GM10248 (cell line): Measurements from ENCODE around the gene IER2.

Experiments used
- CTCF ChIA-PET: fragments of 300-600 bp; sonication (Branson Sonifier 250); formaldehyde crosslinking; extraction: SDS; loops from one replicate; lab custom pipeline; 2021; ENCODE audit warnings: antibody characterized with exemption; lab: Yijun Ruan, JAX
- POLR2A ChIA-PET: fragments of 350-650 bp; sonication (Branson Sonifier 250); formaldehyde crosslinking; extraction: SDS; loops from one replicate; lab custom pipeline; 2020; ENCODE audit warnings: antibody characterized with exemption; lab: Yijun Ruan, JAX
- DNase-seq: peaks from one replicate; pipeline ENCODE4 v3.0.0; 2012; ENCODE audit errors: extremely low spot score
- TF ChIP-seq, protein P1 (sequence below): IDR thresholded peaks from 2 replicates; pipeline ENCODE4 v1.5.1; 2012; ENCODE audit warnings: mild to moderate bottlenecking, low read depth; ENCODE audit errors: extremely low read depth, missing control alignments, control extremely low read depth

The IER2 gene

DNA sequence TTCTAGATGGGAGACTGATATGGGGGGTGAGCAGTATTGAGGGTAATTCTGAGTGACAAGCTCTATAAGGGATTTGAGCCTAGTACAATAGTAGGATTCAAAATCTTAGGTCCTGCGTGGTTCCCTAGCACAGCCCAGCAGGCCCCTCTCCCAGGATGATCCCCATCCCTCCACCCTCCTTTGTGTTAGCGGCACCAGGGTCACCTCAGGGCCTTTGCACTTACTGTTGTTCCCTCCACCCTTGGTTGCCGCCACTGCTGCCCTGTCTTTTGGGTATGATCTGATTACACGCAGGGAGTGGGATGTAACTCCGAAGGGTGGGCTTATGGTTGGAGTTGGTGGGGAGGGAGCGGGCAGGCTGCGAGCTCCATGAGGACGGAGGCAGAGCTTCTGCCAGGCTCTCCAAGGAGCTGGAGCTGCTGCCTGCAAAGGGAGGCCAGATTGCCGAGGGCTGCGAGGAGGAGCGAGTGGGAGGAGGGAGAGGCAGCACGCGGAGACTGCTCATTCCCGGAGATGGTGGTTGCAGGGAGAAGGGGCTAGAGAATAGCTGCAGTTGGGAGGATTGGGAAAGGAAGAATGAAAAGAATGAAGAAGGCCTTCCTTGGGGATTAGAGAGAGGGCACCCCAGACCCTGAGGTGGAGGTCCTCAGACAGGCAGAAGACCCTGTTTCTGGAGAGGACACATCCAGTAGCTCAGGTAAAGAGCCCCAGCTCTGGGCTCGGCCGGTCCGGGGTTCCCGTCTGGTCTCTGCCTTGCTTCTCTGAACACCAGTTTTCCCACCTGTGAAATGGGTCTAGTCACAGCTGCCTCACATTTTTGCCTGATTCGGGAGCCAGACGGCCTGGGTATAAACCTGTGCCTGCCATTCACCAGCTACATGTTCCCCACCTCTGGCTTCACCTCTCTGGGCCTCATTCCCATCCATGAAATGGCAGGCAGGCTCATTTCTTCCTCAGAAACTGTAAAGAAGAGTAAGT lies 26.9 kb upstream of the IER2 start:
- no peak for DNase-seq
- ChIA-PET POLR2A (no interaction called here), CTCF (interaction anchor here (0.7 to 0.8 kb wide), 2 partner anchors 19 to 26 kb away, joined by 3 read pairs; partner anchors contain the start of genes IER2 and STX10)
- TF ChIP-seq, protein P1, sequence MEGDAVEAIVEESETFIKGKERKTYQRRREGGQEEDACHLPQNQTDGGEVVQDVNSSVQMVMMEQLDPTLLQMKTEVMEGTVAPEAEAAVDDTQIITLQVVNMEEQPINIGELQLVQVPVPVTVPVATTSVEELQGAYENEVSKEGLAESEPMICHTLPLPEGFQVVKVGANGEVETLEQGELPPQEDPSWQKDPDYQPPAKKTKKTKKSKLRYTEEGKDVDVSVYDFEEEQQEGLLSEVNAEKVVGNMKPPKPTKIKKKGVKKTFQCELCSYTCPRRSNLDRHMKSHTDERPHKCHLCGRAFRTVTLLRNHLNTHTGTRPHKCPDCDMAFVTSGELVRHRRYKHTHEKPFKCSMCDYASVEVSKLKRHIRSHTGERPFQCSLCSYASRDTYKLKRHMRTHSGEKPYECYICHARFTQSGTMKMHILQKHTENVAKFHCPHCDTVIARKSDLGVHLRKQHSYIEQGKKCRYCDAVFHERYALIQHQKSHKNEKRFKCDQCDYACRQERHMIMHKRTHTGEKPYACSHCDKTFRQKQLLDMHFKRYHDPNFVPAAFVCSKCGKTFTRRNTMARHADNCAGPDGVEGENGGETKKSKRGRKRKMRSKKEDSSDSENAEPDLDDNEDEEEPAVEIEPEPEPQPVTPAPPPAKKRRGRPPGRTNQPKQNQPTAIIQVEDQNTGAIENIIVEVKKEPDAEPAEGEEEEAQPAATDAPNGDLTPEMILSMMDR, result no peak

DNA sequence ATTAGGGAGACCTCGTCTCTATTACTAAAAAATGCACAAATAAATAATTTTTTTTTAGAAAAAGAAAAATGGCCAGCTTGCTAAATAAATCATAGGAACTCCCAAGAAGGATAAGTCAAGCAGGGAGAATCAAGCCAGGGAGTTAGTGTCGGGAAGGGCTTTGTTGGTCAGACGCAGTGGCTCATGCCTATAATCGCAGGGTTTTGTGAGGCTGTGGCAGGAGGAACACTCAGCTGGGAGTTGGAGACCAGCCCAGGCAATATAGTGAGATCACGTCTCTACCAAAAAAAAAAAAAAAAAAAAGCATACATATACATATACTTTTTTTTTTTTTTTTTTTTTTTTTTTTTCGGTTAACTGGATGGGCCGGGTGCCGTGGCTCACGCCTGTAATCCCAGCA lies 23.2 kb upstream of the IER2 start:
- CTCF ChIA-PET, result interaction anchor here (1.0 to 2.3 kb wide), 2 partner anchors 23 to 162 kb away, joined by 4 to 9 read pairs; partner anchors contain the start of genes IER2 and STX10
- TF ChIP-seq, protein P1, result no peak
- no peak for DNase-seq
- POLR2A ChIA-PET, result no interaction called here

DNA sequence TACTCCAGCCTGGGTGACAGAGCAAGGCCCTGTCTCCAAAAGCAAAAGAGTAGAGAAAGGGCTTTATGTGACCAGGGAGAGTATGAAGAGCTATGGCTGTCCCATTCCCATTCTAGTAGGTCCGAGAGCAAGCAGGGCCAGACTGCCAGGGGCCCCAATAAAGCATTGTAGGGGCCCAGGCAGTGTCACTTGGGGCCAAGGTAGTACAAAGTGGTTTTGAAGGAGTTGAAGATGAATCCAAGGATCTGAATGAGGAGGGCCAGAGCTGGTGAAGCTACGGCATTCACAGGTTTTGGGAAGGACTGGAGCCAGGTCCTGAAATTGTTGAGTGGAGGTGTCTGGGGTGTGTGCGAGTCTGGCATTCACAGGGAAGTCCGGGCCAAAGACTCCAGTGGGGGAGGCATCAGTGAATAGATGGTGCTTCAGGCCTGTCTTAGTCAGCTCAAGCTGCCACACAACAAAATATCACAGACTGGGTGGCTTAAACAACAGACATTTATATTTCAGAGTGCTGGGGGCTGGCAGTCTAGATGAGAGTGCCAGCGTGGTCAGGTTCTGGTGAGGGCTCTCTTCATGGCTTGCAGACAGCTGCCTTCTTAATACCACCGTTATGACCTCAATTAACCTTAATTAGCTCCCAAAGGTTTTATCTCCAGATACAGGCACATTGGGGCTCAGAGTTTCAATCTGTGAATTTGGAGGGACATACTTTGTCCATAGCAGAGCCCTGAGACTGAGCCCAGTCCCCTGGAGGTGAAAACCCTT lies 22.2 kb upstream of the IER2 start:
- ChIA-PET CTCF (interaction anchor here (1.0 to 2.3 kb wide), 6 partner anchors 8 to 163 kb away, joined by 3 to 9 read pairs (median 4); partner anchors contain the start of genes IER2 and STX10), POLR2A (interaction anchor here (1.2 kb wide), 1 partner anchor 14 kb away, joined by 4 read pairs; no protein-coding TSS in a partner anchor)
- TF ChIP-seq, protein P1, result no peak
- DNase-seq, result no peak

DNA sequence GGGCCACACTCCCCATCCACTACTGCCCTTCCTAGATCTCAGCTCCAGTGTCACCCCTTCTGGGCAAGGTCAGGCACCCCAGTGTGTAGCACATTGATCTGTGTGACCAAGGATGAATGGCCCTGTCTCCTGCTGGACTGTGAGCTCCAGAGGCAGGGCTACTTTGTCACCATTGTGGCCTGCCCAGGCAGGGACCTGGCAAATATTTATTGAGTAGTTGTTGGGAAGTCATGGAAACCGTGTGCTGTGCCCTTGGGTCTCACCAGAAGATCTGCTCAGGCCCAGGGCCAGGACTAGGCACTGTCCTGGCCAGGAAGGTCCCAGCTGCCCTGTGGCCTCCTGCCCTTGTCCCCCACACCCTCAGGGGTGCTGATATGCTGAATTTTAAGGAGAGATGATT lies 21.6 kb upstream of the IER2 start:
- DNase-seq, result no peak
- TF ChIP-seq, protein P1, result no peak
- ChIA-PET CTCF (interaction anchor here (0.7 to 2.3 kb wide), 6 partner anchors 8 to 163 kb away, joined by 3 to 9 read pairs (median 4); partner anchors contain the start of genes IER2 and STX10), POLR2A (interaction anchor here (1.2 kb wide), 1 partner anchor 14 kb away, joined by 4 read pairs; no protein-coding TSS in a partner anchor)

DNA sequence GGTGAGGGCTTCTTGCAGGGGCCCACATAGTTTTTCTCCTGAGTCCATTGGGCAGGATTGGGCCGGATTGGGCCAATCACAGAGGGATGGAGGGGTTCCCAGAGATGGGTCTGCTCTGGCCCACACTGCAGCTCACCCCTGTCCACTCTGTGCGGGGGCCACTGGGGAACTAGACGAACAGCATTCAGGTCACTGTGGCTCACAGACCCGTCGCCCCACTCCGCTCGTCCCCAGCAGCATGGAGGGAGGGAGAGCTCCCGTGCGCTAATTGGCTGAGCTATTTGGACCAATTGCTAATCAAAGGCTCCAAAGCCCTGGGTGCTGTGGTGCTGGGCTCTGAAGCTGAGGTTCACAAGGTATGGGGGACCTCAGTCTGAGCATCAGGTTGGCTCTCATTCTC lies 20.8 kb upstream of the IER2 start:
- TF ChIP-seq, protein P1, result no peak
- CTCF ChIA-PET, result interaction anchor here (0.7 to 2.3 kb wide), 4 partner anchors 10 to 164 kb away, joined by 3 to 9 read pairs (median 4); partner anchors contain the start of genes IER2 and STX10
- POLR2A ChIA-PET, result no interaction called here
- no peak for DNase-seq
